AG04450 (cell line): ENCODE measurements around the gene ACTRT2. TPM values are rescaled to one million over a fixed set of nuclear protein-coding genes. Genes with fewer than 3 reads are reported as not detected.

Experiments
- CTCF ChIA-PET: fragments of 300-600, 350-600 bp; formaldehyde crosslinking; extraction: SDS; loops from one replicate; lab custom pipeline; 2022; ENCODE audit warnings: antibody characterized with exemption, inconsistent platforms; lab: Charles Lee
- POLR2A ChIA-PET: fragments of 350-600 bp; formaldehyde crosslinking; extraction: SDS; loops from one replicate; lab custom pipeline; 2021; ENCODE audit warnings: antibody characterized with exemption, inconsistent platforms; lab: Yijun Ruan, JAX
- DNase-seq: peaks from one replicate; pipeline ENCODE4 v3.0.0-alpha.2; 2011; ENCODE audit warnings: low read depth, low spot score
- H3K27ac ChIP-seq: one replicate; pipeline ENCODE4 v1.5.1; 2012; ENCODE audit warnings: low read depth, low read length, control low read depth
- H3K27me3 ChIP-seq: one replicate; pipeline ENCODE4 v1.6.0; 2012; ENCODE audit warnings: low read length; ENCODE audit not compliant: control insufficient read depth, insufficient read depth
- H3K4me3 ChIP-seq: 2 replicates; pipeline ENCODE4 v1.5.1; 2011; ENCODE audit warnings: mild to moderate bottlenecking, low read depth, low read length, control low read depth
- H3K9me3 ChIP-seq: 2 replicates; pipeline ENCODE4 v1.5.1; 2012; ENCODE audit warnings: low read length; ENCODE audit not compliant: control insufficient read depth, insufficient read depth
- polyA plus RNA-seq: library from polyadenylated mRNA; depleted of rRNA; stranded (reverse); fragments of >200 nt; gene quantifications from 2 replicates; pipeline ENCODE4 v1.2.3, GENCODE V29; 2011
- TF ChIP-seq, protein P1 (sequence below): IDR thresholded peaks from 2 replicates; pipeline ENCODE4 v1.5.1; 2011; ENCODE audit warnings: low read depth, low read length, control low read depth, inconsistent platforms

The ACTRT2 gene
- polyA plus RNA-seq, 1 experiment: not detected

DNA sequence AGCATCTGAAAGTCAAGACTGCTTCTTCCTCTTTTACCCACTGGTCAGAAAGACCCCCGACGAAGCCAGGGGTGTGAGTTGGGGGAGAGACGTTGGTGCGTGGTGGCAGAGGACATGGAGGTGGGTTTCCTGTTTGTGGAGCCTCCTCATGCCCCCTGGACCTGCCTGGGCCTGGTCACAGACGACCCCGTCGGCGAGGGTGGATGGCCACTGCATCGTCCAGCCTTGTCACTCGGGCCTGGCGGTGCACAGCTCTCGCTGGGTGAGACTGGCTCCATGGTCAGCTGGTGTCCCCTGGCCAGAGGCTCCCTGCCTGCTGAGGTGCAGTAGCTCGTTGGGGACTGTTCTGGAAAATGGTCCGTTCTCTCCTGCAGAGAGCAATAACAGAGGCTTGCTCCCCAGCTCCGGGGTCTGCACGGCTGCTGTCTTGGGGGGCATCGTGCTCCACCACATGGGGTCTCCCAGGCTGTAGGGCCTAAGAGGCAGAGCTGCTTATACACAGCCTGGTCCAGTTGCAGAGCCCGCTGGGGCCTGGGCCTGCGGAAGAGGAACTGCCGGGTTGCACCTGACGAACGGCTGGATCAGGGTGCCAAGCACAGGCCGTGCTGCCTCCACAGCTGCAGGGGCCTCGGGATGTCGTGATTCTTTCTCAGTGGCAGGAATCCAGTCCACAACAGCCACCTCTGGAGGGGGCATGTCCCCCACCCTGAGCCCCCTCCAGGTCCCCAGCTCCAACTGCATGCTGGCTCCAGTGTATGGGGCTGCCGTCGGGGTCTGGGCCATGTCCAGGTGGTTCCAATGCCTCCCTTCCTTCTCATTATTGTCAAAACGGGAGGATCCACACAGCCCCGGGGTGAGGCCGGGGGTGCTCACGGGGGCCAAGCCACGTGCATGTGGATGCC is 18.0 kb upstream of the ACTRT2 start:
- ChIA-PET POLR2A (no interaction called here), CTCF (no interaction called here)
- H3K4me3 ChIP-seq: no peak overlapping the region
- H3K9me3 ChIP-seq: peaks cover 76% of the 10 kb centered on the region
- no peak overlapping the region for H3K27ac ChIP-seq
- TF ChIP-seq, protein P1, sequence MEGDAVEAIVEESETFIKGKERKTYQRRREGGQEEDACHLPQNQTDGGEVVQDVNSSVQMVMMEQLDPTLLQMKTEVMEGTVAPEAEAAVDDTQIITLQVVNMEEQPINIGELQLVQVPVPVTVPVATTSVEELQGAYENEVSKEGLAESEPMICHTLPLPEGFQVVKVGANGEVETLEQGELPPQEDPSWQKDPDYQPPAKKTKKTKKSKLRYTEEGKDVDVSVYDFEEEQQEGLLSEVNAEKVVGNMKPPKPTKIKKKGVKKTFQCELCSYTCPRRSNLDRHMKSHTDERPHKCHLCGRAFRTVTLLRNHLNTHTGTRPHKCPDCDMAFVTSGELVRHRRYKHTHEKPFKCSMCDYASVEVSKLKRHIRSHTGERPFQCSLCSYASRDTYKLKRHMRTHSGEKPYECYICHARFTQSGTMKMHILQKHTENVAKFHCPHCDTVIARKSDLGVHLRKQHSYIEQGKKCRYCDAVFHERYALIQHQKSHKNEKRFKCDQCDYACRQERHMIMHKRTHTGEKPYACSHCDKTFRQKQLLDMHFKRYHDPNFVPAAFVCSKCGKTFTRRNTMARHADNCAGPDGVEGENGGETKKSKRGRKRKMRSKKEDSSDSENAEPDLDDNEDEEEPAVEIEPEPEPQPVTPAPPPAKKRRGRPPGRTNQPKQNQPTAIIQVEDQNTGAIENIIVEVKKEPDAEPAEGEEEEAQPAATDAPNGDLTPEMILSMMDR: no peak
- no peaks in the 10 kb centered on the region for H3K27me3 ChIP-seq
- no peak for DNase-seq

GRCh38 chr1:3003941-3004270 is 17.4 kb upstream of the ACTRT2 start:
- DNase-seq: no peak
- Histone ChIP-seq H3K4me3 (no peak overlapping the region), H3K27ac (no peak overlapping the region), H3K27me3 (no peaks in the 10 kb centered on the region), H3K9me3 (peaks cover 81% of the 10 kb centered on the region)
- TF ChIP-seq, protein P1: no peak
- POLR2A ChIA-PET: no interaction called here
- CTCF ChIA-PET: no interaction called here

DNA sequence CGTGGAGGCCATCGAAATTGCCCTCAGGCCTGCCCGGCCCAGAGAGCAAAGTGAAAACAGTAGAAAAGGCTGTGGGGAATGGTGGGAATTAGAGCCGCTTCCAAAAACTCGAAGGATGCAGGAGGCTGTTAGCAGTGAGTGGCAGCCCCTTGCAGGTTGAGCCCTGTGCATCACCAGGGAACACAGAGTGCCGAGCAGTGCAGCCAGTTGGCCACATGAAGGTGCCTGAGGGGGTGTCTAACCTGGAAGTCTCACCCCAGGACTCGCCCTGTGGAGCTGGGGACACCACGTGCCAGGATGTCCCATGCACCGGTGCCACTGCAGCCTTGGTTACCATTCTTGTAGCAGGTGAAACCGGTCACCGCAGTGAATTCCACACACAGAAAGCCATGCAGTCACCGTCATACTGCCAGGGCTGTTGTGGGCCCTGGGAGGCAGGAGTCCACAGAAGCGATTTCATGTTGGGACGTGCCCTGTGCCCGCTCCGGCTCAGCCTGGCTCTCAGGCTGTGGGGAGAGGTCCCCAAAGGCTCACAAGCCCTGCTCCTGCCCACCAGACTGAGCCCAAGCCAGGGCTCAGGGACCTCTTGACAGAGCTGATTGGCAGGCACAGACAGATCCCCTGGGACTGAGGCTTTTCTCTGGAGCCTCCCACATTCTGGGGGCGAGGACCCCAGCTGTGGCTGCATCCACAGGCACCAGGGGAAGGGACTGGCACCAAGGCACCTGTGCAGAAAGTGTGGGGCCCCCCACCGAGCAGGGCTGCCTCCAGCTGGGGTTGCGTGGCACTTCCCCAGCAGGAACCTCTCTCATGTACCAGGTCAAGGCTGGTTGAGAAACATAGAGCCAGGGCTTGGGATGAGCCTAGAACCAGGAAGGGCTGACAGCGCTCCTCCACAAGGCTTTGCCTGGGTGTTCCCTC is 16.7 kb upstream of the ACTRT2 start:
- H3K27ac ChIP-seq: no peak overlapping the region
- peaks cover 81% of the 10 kb centered on the region for H3K9me3 ChIP-seq
- no peak for DNase-seq
- no peaks in the 10 kb centered on the region for H3K27me3 ChIP-seq
- POLR2A ChIA-PET: no interaction called here
- H3K4me3 ChIP-seq: no peak overlapping the region
- CTCF ChIA-PET: no interaction called here
- TF ChIP-seq, protein P1: no peak

- peaks cover 69% of the 10 kb centered on the region for H3K9me3 ChIP-seq
- POLR2A ChIA-PET: no interaction called here
- H3K27ac ChIP-seq: no peak overlapping the region
- H3K27me3 ChIP-seq: no peaks in the 10 kb centered on the region
- DNase-seq: no peak
- CTCF ChIA-PET: no interaction called here
- no peak overlapping the region for H3K4me3 ChIP-seq
- TF ChIP-seq, protein P1: no peak
Observed at GRCh38 chr1:3005771-3006170, 15.5 kb upstream of the ACTRT2 start.
